Measurements from ENCODE around the gene ANKS1B. TPM values are rescaled to one million over a fixed set of nuclear protein-coding genes. Genes with fewer than 3 reads are reported as not detected.

Gene ANKS1B
- total RNA-seq, 1 experiment from 2014 or later = 0.61 TPM

GRCh38 chr12:99433155-99433554, 551.6 kb downstream of the ANKS1B start:
- Histone ChIP-seq H3K4me3 (ENCODE audit: low read depth, low read length) (no peak overlapping the region), H3K4me1 (no peaks in the 10 kb centered on the region), H3K27me3 (replicated peaks; ENCODE audit: control insufficient read depth, insufficient read depth, low read length) (no peaks in the 10 kb centered on the region), H3K9me3 (no peaks in the 10 kb centered on the region), H3K36me3 (ENCODE audit: control insufficient read depth, insufficient read depth, low read length) (no peaks in the 10 kb centered on the region)
- Mint-ChIP-seq H3K27ac (ENCODE audit: unreplicated experiment) (no peak overlapping the region), H3K4me3 (ENCODE audit: unreplicated experiment) (no peak overlapping the region), H3K4me1 (ENCODE audit: low read depth, unreplicated experiment) (no peaks in the 10 kb centered on the region), H3K36me3 (ENCODE audit: insufficient read depth, unreplicated experiment) (no peaks in the 10 kb centered on the region), H3K27me3 (ENCODE audit: insufficient read depth, unreplicated experiment) (no peaks in the 10 kb centered on the region), H3K9me3 (ENCODE audit: unreplicated experiment) (no peaks in the 10 kb centered on the region)
- ChIA-PET POLR2A (no interaction called here), CTCF (no interaction called here)
- TF ChIP-seq, protein P1, sequence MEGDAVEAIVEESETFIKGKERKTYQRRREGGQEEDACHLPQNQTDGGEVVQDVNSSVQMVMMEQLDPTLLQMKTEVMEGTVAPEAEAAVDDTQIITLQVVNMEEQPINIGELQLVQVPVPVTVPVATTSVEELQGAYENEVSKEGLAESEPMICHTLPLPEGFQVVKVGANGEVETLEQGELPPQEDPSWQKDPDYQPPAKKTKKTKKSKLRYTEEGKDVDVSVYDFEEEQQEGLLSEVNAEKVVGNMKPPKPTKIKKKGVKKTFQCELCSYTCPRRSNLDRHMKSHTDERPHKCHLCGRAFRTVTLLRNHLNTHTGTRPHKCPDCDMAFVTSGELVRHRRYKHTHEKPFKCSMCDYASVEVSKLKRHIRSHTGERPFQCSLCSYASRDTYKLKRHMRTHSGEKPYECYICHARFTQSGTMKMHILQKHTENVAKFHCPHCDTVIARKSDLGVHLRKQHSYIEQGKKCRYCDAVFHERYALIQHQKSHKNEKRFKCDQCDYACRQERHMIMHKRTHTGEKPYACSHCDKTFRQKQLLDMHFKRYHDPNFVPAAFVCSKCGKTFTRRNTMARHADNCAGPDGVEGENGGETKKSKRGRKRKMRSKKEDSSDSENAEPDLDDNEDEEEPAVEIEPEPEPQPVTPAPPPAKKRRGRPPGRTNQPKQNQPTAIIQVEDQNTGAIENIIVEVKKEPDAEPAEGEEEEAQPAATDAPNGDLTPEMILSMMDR (IDR thresholded peaks at IDR 0.05; ENCODE audit: insufficient read depth in 1 of 2, low read depth in 1 of 2, low read length in 1 of 2, severe bottlenecking in 1 of 2, unreplicated experiment in 1 of 2) = no peak
- DNase-seq = no peak
- no TSS peak for BruUV-seq (replicated peaks)
- intact Hi-C loops (cut with micrococcal nuclease; ENCODE audit: unreplicated experiment) = no loop called here

GRCh38 chr12:99431203-99431602, 553.5 kb downstream of the ANKS1B start:
- Mint-ChIP-seq H3K27me3 (ENCODE audit: insufficient read depth, unreplicated experiment) (peaks cover 3% of the 10 kb centered on the region), H3K27ac (ENCODE audit: unreplicated experiment) (no peak overlapping the region), H3K36me3 (ENCODE audit: insufficient read depth, unreplicated experiment) (no peaks in the 10 kb centered on the region), H3K4me3 (ENCODE audit: unreplicated experiment) (no peak overlapping the region), H3K9me3 (ENCODE audit: unreplicated experiment) (no peaks in the 10 kb centered on the region), H3K4me1 (ENCODE audit: low read depth, unreplicated experiment) (no peaks in the 10 kb centered on the region)
- DNase-seq = no peak
- no TSS peak for BruUV-seq (replicated peaks)
- Histone ChIP-seq H3K4me3 (ENCODE audit: low read depth, low read length) (no peak overlapping the region), H3K27me3 (replicated peaks; ENCODE audit: control insufficient read depth, insufficient read depth, low read length) (no peaks in the 10 kb centered on the region), H3K4me1 (no peaks in the 10 kb centered on the region), H3K9me3 (no peaks in the 10 kb centered on the region), H3K36me3 (ENCODE audit: control insufficient read depth, insufficient read depth, low read length) (no peaks in the 10 kb centered on the region)
- TF ChIP-seq, protein P1 (IDR thresholded peaks at IDR 0.05; ENCODE audit: insufficient read depth in 1 of 2, low read depth in 1 of 2, low read length in 1 of 2, severe bottlenecking in 1 of 2, unreplicated experiment in 1 of 2) = no peak
- intact Hi-C loops (cut with micrococcal nuclease; ENCODE audit: unreplicated experiment) = no loop called here
- POLR2A ChIA-PET = no interaction called here
- CTCF ChIA-PET = no interaction called here

GRCh38 chr12:99427104-99427503, 557.6 kb downstream of the ANKS1B start:
- no peak overlapping the region for H3K27ac Mint-ChIP-seq (ENCODE audit: unreplicated experiment)
- Histone ChIP-seq H3K4me3 (ENCODE audit: low read depth, low read length) (no peak overlapping the region), H3K9me3 (no peaks in the 10 kb centered on the region), H3K36me3 (ENCODE audit: control insufficient read depth, insufficient read depth, low read length) (no peaks in the 10 kb centered on the region), H3K4me1 (no peaks in the 10 kb centered on the region), H3K27me3 (replicated peaks; ENCODE audit: control insufficient read depth, insufficient read depth, low read length) (no peaks in the 10 kb centered on the region)
- TF ChIP-seq, protein P1 (IDR thresholded peaks at IDR 0.05; ENCODE audit: insufficient read depth in 1 of 2, low read depth in 1 of 2, low read length in 1 of 2, severe bottlenecking in 1 of 2, unreplicated experiment in 1 of 2) = no peak
- intact Hi-C loops (cut with micrococcal nuclease; ENCODE audit: unreplicated experiment) = no loop called here
- no peak for DNase-seq
- no peaks in the 10 kb centered on the region for H3K9me3 Mint-ChIP-seq (ENCODE audit: unreplicated experiment)
- peaks cover 9% of the 10 kb centered on the region for H3K27me3 Mint-ChIP-seq (ENCODE audit: insufficient read depth, unreplicated experiment)
- no peaks in the 10 kb centered on the region for H3K4me1 Mint-ChIP-seq (ENCODE audit: low read depth, unreplicated experiment)
- BruUV-seq (replicated peaks) = no TSS peak
- H3K4me3 Mint-ChIP-seq (ENCODE audit: unreplicated experiment) = no peak overlapping the region
- CTCF ChIA-PET = no interaction called here
- H3K36me3 Mint-ChIP-seq (ENCODE audit: insufficient read depth, unreplicated experiment) = no peaks in the 10 kb centered on the region
- POLR2A ChIA-PET = no interaction called here

Data from Caco-2 (cell line).